ENCODE measurements around the gene OR1E1. TPM values are rescaled to one million over a fixed set of nuclear protein-coding genes. Genes with fewer than 3 reads are reported as not detected.
"Not testable (repeated sequence)": the region's sequence is repeated elsewhere in the genome, so short reads cannot be mapped to it uniquely, and the experiment has no call there.

The OR1E1 gene
- total RNA-seq, 3 donors from 2014 or later (not counting 1 experiment from before 2014, with no cell fraction given) = not detected

- peaks cover 2% of the 10 kb centered on the region for H3K27me3 ChIP-seq (ENCODE audit: control insufficient read depth, insufficient read depth, low read length)
- H3K4me1 ChIP-seq (ENCODE audit: control insufficient read depth, insufficient read depth, low read length) = no peaks in the 10 kb centered on the region
- H3K4me1 Mint-ChIP-seq = peaks cover 0 to 5% of the 10 kb centered on the region in 2 donors
- no peaks in the 10 kb centered on the region for H3K9me3 ChIP-seq (ENCODE audit: control insufficient read depth, insufficient read depth, low read length)
- intact Hi-C loops (cut with micrococcal nuclease) = no loop called here
- no peak within 1 kb of the TSS for H3K4me3 ChIP-seq (ENCODE audit: low read length)
- no peak for TF ChIP-seq CTCF (IDR thresholded peaks at IDR 0.05)
- no peak for DNase-seq
- H3K27ac ChIP-seq (ENCODE audit: low read length) = no peak within 1 kb of the TSS
- peaks cover 0 to 2% of the 10 kb centered on the region in 2 donors for H3K9me3 Mint-ChIP-seq
- WGBS (ENCODE audit: insufficient coverage) = 86% methylated on average over 3 of the region's 3 CpGs
- no peak within 1 kb of the TSS for H3K27ac Mint-ChIP-seq
- ATAC-seq = no peak
- H3K27me3 Mint-ChIP-seq (ENCODE audit: low read depth in 2 of 2) = peaks cover 15 to 16% of the 10 kb centered on the region in 2 donors
- H3K36me3 Mint-ChIP-seq = no peaks in the 10 kb centered on the region
- no peaks in the 10 kb centered on the region for H3K36me3 ChIP-seq (ENCODE audit: control insufficient read depth, insufficient read depth, low read length)
- no peak within 1 kb of the TSS for H3K4me3 Mint-ChIP-seq
These were observed 35.5 kb upstream of the OR1E1 start, which contains the start of gene OR1E2 for GRCh38 chr17:3433741-3434140. Gene OR1E2 (minus strand): TSS chr17:3433841. CDS start chr17:3433841, 0 bp downstream.

GRCh38 chr17:3433215-3433614 is 35.0 kb upstream of the OR1E1 start:
- H3K27me3 ChIP-seq (ENCODE audit: control insufficient read depth, insufficient read depth, low read length); H3K4me1 ChIP-seq (ENCODE audit: control insufficient read depth, insufficient read depth, low read length); H3K4me3 ChIP-seq (ENCODE audit: low read length); H3K27ac Mint-ChIP-seq; intact Hi-C loops (cut with micrococcal nuclease); H3K36me3 ChIP-seq (ENCODE audit: control insufficient read depth, insufficient read depth, low read length); H3K27ac ChIP-seq (ENCODE audit: low read length); H3K9me3 Mint-ChIP-seq; H3K9me3 ChIP-seq (ENCODE audit: control insufficient read depth, insufficient read depth, low read length); H3K4me3 Mint-ChIP-seq; H3K36me3 Mint-ChIP-seq; H3K4me1 Mint-ChIP-seq: not testable (repeated sequence)
- ATAC-seq (peak in 2 of 3 donors; percentile 65 to 76), DNase-seq (peak in 1 of 2 donors; percentile 5)
- WGBS (ENCODE audit: insufficient coverage) = 7% methylated on average over 6 of the region's 7 CpGs
- H3K27me3 Mint-ChIP-seq (ENCODE audit: low read depth in 2 of 2) = peaks cover 16 to 18% of the 10 kb centered on the region in 2 donors

DNA sequence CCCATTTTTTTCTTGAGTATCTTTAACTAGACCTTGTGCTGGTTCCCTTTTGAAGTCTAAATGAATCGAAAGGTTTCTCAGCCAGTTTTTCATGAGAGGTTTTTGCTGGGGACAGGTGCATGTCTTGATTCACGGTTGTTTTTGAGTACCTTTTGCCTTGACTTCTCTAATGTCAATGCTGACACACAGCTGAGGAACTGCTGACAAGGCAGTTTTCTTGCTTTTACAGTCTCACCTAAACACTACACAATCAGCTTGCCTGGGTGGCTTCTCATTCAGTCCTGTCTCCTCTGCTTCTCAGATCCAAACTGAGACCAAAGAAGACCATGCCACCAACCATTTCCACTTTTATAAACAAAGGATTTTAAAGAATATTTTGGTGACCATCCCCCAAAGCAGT is 20.0 kb upstream of the OR1E1 start:
- intact Hi-C loops (cut with micrococcal nuclease) = no loop called here
- WGBS (ENCODE audit: insufficient coverage) = 86% methylated on average over 2 of the region's 2 CpGs

GRCh38 chr17:3415610-3416009 is 17.4 kb upstream of the OR1E1 start:
- ATAC-seq = no peak
- TF ChIP-seq CTCF (IDR thresholded peaks at IDR 0.05) = no peak
- WGBS (ENCODE audit: insufficient coverage) = 96% methylated on average over 3 of the region's 5 CpGs

More for the DNA sequence above, 20.0 kb upstream of the OR1E1 start:
- DNase-seq (no peak), ATAC-seq (no peak)
- H3K4me3 ChIP-seq (ENCODE audit: low read length) = no peak overlapping the region
- H3K27me3 Mint-ChIP-seq (ENCODE audit: low read depth in 2 of 2) = peaks cover 18 to 29% of the 10 kb centered on the region in 2 donors
- no peak overlapping the region for H3K4me3 Mint-ChIP-seq
- TF ChIP-seq CTCF (IDR thresholded peaks at IDR 0.05) = no peak
- H3K36me3 ChIP-seq (ENCODE audit: control insufficient read depth, insufficient read depth, low read length) = no peaks in the 10 kb centered on the region
- H3K4me1 ChIP-seq (ENCODE audit: control insufficient read depth, insufficient read depth, low read length) = no peaks in the 10 kb centered on the region
- peaks cover 2% of the 10 kb centered on the region for H3K27me3 ChIP-seq (ENCODE audit: control insufficient read depth, insufficient read depth, low read length)
- H3K9me3 ChIP-seq (ENCODE audit: control insufficient read depth, insufficient read depth, low read length) = no peaks in the 10 kb centered on the region
- H3K4me1 Mint-ChIP-seq = no peaks in the 10 kb centered on the region
- H3K27ac Mint-ChIP-seq = no peak overlapping the region
- H3K9me3 Mint-ChIP-seq = no peaks in the 10 kb centered on the region
- no peak overlapping the region for H3K27ac ChIP-seq (ENCODE audit: low read length)
- H3K36me3 Mint-ChIP-seq = no peaks in the 10 kb centered on the region

GRCh38 chr17:3412216-3412615 is 14.0 kb upstream of the OR1E1 start:
- Mint-ChIP-seq H3K27me3 (ENCODE audit: low read depth in 2 of 2) (peaks cover 12 to 28% of the 10 kb centered on the region in 2 donors), H3K36me3 (peaks cover 12% of the 10 kb centered on the region), H3K4me3 (peak overlapping the region; percentile 70), H3K4me1 (peaks cover 6 to 11% of the 10 kb centered on the region in 2 donors)
- H3K4me1 ChIP-seq (ENCODE audit: control insufficient read depth, insufficient read depth, low read length); DNase-seq; H3K9me3 ChIP-seq (ENCODE audit: control insufficient read depth, insufficient read depth, low read length); H3K27ac Mint-ChIP-seq; H3K27ac ChIP-seq (ENCODE audit: low read length); intact Hi-C loops (cut with micrococcal nuclease); H3K9me3 Mint-ChIP-seq; H3K36me3 ChIP-seq (ENCODE audit: control insufficient read depth, insufficient read depth, low read length); H3K4me3 ChIP-seq (ENCODE audit: low read length); H3K27me3 ChIP-seq (ENCODE audit: control insufficient read depth, insufficient read depth, low read length): not testable (repeated sequence)
- no CpG with 5 or more reads among the region's 16 CpGs for WGBS (ENCODE audit: insufficient coverage)
- ATAC-seq = peak in 1 of 3 donors; percentile 54

More at GRCh38 chr17:3415610-3416009, 17.4 kb upstream of the OR1E1 start:
- Histone ChIP-seq H3K9me3 (ENCODE audit: control insufficient read depth, insufficient read depth, low read length) (no peaks in the 10 kb centered on the region), H3K36me3 (ENCODE audit: control insufficient read depth, insufficient read depth, low read length) (no peaks in the 10 kb centered on the region), H3K4me1 (ENCODE audit: control insufficient read depth, insufficient read depth, low read length) (peaks cover 3% of the 10 kb centered on the region), H3K27ac (ENCODE audit: low read length) (no peak overlapping the region), H3K27me3 (ENCODE audit: control insufficient read depth, insufficient read depth, low read length) (no peaks in the 10 kb centered on the region), H3K4me3 (ENCODE audit: low read length) (no peak overlapping the region)
- Mint-ChIP-seq H3K27me3 (ENCODE audit: low read depth in 2 of 2) (peaks cover 9 to 29% of the 10 kb centered on the region in 2 donors), H3K4me1 (peaks cover 6 to 11% of the 10 kb centered on the region in 2 donors), H3K9me3 (no peaks in the 10 kb centered on the region), H3K36me3 (no peaks in the 10 kb centered on the region), H3K27ac (no peak overlapping the region), H3K4me3 (no peak overlapping the region)
- intact Hi-C loops (cut with micrococcal nuclease) = no loop called here
- DNase-seq = no peak

Data from natural killer cell (primary cell).